GM12801 (cell line): ENCODE data around the gene PCNT.

Experiments used
- TF ChIP-seq, protein P1 (sequence below): IDR thresholded peaks from one replicate; pipeline ENCODE4 v1.5.1; 2011; ENCODE audit warnings: control low read depth; ENCODE audit not compliant: insufficient read length; ENCODE audit errors: extremely low read depth

PCNT gene

DNA sequence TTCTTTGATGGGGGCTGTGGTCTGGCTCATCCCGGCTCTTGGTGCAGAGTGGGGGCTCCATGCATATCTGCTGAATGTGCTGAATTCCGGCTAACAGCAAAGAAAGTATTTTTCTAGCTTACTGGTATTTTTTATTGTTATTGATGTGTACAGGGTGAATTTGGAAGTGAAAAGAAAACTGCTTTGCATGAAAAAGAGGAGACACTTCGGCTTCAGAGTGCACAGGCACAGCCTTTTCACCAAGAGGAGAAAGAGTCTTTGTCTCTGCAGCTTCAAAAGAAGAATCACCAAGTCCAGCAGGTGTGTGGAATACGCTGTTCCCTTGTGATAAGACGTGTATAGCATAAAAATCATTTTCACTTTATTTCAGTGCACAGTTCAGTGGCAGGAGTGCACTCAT, 57.6 kb downstream of the PCNT start:
- TF ChIP-seq, protein P1, sequence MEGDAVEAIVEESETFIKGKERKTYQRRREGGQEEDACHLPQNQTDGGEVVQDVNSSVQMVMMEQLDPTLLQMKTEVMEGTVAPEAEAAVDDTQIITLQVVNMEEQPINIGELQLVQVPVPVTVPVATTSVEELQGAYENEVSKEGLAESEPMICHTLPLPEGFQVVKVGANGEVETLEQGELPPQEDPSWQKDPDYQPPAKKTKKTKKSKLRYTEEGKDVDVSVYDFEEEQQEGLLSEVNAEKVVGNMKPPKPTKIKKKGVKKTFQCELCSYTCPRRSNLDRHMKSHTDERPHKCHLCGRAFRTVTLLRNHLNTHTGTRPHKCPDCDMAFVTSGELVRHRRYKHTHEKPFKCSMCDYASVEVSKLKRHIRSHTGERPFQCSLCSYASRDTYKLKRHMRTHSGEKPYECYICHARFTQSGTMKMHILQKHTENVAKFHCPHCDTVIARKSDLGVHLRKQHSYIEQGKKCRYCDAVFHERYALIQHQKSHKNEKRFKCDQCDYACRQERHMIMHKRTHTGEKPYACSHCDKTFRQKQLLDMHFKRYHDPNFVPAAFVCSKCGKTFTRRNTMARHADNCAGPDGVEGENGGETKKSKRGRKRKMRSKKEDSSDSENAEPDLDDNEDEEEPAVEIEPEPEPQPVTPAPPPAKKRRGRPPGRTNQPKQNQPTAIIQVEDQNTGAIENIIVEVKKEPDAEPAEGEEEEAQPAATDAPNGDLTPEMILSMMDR: no peak

DNA sequence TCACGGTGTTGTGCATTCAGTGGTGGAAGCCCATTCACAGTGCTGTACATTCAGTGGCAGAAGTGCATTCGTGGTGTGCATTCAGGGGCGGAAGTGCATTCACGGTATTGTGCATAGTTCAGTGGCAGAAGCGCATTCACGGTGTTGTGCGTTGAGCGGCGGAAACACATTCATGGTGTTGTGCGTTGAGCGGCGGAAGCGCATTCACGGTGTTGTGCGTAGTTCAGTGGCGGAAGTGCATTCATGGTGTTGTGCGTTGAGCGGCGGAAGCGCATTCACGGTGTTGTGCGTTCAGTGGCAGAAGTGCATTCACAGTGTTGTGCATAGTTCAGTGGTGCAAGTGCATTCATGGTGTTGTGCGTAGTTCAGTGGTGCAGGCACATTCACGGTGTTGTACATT, 60.6 kb downstream of the PCNT start:
- TF ChIP-seq, protein P1: no peak

DNA sequence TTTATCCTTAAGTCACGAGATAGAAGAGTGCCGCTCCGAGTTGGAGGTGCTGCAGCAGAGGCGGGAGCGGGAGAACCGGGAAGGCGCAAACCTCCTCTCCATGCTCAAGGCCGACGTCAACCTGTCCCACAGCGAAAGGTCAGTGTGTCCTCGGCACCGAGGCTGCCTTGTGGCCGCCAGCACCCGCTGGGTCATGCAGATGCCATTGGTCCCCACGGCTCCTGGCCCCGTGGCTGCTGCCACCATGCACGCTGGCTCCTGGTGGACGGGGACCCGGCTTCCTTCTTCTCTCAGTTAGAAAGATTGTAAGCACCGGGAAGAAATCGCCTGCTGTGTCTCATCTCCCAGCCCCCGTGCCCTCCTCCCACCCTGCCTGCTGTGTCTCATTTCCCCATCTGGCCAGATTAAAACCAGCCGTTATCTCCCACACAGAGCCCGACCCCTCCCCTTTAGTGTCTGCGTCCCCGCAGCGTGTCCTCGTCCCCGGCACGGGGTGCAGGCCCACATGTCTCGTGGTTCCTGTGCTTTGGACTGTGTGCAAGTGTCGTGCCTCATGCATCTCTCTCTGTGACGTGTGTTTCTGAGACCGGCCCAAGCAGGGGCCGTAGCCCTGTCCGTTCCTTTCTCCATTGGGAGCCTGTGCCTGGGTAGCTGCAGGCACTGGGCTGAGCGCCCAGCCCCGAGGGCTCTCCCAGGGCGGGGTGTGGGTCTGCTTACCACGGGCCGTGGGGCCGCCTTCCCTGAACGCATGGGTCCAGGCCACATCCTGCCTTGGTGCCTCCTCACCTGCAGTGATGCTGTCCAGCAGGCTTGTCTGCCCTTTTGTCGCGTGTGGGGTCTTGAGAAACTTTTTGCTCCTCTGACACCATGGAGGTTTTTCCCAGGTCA, 62.1 kb downstream of the PCNT start:
- TF ChIP-seq, protein P1: no peak

DNA sequence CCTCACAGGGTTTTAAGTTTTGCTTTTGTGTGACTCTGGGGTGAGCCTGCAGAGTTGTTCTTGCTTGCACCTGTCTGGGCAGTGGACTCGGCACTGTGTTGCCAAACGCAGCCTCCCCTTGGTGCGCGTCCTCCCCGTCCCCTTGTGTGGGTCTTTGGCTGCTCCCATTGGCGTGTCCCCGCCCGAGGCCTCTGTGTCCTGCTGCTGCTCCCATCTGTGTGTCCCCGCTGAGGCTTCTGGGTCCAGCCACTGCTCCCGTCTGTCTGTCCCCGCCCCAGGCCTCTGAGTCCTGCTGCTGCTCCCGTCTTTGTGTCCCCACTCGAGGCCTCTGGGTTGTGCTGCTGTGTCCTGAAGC, 62.8 kb downstream of the PCNT start:
- TF ChIP-seq, protein P1: no peak

DNA sequence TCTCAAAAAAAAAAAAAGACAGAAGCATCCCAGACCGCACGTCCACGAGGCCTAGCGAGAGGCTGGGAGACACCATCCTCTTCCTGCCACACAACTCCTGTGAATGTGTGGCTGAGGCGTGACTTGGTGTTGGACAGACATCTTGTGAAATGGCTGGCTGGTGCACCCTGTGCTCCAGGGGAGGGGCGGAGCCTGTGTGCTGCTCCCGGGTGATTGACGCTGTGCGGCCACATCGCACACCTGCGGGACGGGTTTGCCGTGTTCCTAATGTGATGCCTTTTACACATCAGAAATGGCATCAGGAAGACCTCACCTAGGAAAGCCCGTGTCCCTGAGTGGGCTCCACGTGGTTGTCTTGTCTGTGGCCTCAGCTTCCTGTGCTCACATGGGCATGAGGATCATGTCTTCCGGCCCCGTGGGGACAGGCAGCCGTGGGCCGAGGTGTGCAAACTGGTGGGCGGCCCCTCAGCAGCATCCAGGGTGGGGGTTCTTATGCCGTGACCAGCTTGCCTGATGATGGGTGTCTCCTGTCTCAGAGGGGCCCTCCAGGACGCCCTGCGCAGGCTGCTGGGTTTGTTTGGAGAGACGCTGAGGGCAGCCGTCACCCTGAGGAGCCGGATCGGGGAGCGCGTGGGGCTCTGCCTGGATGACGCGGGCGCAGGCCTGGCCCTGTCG, 64.4 kb downstream of the PCNT start:
- TF ChIP-seq, protein P1: no peak

DNA sequence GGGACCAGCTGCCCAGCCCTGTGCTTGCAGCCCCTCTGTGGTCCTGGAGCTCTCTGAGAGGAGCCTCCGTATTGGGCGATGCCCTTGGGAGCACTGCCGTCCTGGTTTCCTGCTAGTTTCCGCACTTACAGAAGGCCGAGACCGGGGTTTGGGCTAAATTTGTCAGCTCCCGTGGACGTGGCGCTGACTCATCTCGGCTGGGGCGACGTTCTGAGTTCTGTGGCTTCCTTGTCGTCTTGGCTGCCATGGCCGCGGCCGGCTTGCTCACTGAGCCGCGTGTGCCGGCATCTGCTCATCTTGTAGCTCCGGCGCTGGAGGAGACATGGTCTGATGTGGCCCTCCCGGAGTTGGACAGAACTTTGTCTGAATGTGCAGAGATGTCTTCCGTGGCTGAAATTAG, 64.9 kb downstream of the PCNT start:
- TF ChIP-seq, protein P1: no peak

DNA sequence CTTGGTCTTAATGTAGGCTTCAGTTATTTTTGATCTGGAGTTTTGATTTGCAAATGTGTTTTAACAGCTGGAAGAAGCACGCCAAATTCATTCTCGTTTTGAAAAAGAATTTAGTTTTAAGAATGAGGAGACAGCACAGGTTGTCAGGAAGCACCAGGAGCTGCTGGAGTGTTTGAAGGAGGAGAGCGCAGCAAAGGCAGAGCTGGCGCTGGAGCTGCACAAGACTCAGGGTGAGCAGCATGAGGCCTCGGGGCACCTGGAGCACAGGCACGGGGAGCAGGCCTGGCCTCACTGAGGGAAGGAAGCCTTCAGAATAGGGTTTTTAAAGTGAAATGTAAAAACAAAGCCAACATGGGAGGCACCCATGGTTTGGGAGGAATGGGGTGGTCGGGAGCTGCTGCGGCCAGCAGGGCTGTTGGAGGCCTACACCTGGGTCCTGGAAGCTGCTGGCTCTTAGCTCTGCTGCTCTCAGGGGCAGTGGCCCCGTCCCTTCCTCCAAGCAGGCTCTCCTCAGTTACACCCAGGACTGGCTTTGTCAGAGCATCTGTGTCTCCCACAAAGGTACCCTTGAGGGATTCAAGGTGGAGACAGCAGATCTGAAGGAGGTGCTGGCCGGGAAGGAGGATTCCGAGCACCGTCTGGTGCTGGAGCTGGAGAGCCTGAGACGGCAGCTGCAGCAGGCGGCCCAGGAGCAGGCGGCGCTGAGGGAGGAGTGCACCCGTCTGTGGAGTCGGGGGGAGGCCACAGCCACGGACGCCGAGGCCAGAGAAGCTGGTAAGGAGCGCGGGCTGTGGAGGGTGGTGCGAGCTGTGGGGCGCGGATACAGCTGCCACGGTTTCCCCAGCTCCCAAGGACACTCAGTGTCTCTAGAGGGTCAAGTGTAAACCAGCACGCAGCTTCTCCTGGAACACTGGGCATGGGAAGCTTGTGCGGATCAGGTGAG, 66.9 kb downstream of the PCNT start:
- TF ChIP-seq, protein P1: no peak
